ENCODE data around the gene TMEM19. TPM values are rescaled to one million over a fixed set of nuclear protein-coding genes. Genes with fewer than 3 reads are reported as not detected.
A peak's percentile ranks its signal among the peaks of the same experiment; 100 is the strongest.

TMEM19 gene
- 45.1 and 46.9 TPM in 2 replicates for total RNA-seq (2014; rRNA removed; shearing (Covaris generic))
- 21.3 and 52.0 TPM in 2 replicates for polyA plus RNA-seq (2014; cell fraction: nucleus; rRNA removed)

GRCh38 chr12:71685914-71686657, at the start of gene TMEM19:
Gene TMEM19, plus strand, starts transcription at chr12:71686082. Its CDS starts 599 bp downstream, at chr12:71686681.
- DNase-seq (ENCODE audit: extremely low read depth, low read depth) = peak; percentile 90

DNA sequence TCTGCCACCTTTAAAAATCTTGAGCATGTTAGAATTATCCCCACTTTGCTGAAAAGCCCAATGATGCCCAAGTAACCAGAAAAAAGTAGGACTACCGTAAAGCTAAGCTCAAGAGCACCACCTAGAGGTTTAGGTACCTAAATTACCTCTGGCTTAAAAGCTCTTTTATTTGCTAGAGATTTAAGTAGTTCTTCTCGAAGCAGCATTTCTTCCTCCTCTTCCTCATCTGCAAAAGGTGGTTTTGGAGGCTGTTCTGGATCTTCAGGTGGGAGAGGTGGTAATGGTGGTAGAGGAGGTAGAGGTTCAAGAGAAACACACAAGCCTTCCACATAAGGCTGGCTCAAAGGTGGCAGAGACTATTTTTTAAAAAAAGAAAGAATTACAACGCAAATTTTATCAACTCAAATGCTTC, 49.2 kb upstream of the TMEM19 start:
- peak; percentile 60 for DNase-seq (ENCODE audit: extremely low read depth, low read depth)

DNA sequence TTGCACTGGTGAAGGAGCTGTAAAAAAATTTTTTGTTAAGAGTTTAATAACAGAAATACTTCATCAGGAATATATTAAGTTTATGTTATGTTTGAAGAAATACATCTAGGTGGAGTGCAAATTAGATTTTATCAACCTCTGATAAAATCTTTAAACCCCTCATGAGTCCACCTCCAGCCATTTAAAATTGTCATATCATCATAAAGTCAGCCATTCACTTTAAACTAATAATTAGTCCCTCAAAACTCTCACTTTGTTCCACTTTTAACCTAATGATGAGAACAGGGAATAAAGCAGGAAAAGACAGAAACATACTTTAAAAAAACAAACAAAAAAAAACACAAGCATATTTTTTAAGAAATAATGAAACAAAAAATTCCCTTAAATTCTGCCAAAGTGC, 47.4 kb upstream of the TMEM19 start:
- no peak for DNase-seq (ENCODE audit: extremely low read depth, low read depth)

DNA sequence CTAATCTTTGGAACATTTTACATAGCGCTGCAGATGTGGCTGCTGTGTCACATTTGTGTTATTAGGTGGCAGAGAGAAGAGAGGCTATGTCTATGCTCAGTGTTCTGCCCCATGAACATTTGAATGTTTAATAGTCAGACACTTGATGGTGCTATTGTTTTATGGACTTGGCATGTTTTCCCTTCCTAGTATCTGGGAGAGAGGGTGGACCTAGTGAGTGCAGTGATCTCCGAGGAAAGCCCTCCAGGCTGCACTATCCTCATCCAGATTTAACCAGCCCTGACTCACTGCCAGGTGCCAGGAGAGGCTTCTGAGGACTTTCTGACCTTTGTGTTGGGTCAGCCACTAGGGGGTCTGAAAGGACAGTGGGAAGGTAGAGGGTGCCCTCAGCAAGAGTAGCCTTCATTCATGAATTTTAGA, 46.5 kb upstream of the TMEM19 start:
- no peak for DNase-seq (ENCODE audit: extremely low read depth, low read depth)

GRCh38 chr12:71640316-71640715, 45.6 kb upstream of the TMEM19 start:
- no peak for DNase-seq (ENCODE audit: extremely low read depth, low read depth)

GRCh38 chr12:71641390-71641789, 44.5 kb upstream of the TMEM19 start:
- DNase-seq (ENCODE audit: extremely low read depth, low read depth) = no peak

- no peak for DNase-seq (ENCODE audit: extremely low read depth, low read depth)
Observed at GRCh38 chr12:71642264-71642663, 43.6 kb upstream of the TMEM19 start.

- no peak for DNase-seq (ENCODE audit: extremely low read depth, low read depth)
Observed at GRCh38 chr12:71645268-71645667, 40.6 kb upstream of the TMEM19 start.

GRCh38 chr12:71646512-71646911, 39.4 kb upstream of the TMEM19 start:
- DNase-seq (ENCODE audit: extremely low read depth, low read depth) = no peak

- DNase-seq (ENCODE audit: extremely low read depth, low read depth) = no peak
Observed at GRCh38 chr12:71648537-71648936, 37.3 kb upstream of the TMEM19 start.

- no peak for DNase-seq (ENCODE audit: extremely low read depth, low read depth)
Observed at GRCh38 chr12:71649401-71649800, 36.5 kb upstream of the TMEM19 start.

DNA sequence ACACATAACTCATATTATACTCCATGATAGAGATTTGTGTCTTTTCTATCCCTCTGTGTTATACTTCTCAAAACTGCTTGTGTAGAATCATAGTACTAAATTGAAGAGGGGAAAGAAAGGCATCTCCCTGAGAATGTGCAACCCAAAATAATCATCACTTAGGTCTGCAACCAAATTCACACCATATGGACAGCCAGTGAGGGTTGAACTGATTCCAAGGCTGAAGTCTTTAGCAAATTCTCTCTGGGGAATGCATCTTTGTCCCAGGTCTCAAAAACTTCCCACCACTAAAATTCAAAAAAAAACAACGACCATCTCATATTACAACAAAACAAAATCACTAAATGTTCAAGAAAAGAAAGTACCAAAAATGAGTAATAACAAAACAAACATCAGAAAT, 33.2 kb upstream of the TMEM19 start:
- DNase-seq (ENCODE audit: extremely low read depth, low read depth) = no peak

GRCh38 chr12:71653137-71653536, 32.7 kb upstream of the TMEM19 start:
- no peak for DNase-seq (ENCODE audit: extremely low read depth, low read depth)

DNA sequence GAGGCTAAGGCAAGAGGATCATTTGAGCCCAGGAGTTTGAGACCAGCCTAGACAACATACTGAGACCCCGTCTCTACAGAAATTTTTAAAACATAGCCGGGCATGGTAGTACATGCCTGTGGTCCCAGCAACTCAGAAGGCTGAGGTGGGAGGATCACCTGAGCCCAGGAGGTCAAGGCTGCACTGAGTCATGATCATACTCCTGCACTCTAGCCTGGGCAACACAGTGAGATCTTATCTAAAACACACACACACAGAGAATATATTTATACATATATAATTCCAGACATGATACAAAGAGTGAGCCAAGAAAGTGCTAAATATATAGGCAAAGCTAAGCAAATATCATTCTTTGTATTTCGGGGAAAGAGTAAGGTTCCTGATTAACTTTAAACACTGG, 31.7 kb upstream of the TMEM19 start:
- no peak for DNase-seq (ENCODE audit: extremely low read depth, low read depth)

DNA sequence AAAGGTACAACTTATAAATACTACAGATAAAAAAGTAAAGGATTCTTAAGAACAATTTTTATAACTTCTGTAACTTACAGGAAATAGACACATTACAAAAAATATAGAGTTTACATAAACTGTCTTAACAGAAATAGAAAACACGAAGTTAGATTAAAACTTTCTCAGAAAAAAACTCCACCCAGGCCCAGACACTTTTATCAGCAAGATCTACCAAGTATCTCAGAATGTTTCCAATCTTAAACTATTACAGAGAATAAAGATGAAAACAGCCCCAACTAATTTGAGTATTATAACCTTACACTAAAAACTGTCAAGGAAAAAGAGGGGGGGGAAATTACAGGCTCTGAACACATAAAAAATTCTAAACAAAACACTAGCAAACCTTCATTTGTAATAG, 30.4 kb upstream of the TMEM19 start:
- DNase-seq (ENCODE audit: extremely low read depth, low read depth) = no peak

DNA sequence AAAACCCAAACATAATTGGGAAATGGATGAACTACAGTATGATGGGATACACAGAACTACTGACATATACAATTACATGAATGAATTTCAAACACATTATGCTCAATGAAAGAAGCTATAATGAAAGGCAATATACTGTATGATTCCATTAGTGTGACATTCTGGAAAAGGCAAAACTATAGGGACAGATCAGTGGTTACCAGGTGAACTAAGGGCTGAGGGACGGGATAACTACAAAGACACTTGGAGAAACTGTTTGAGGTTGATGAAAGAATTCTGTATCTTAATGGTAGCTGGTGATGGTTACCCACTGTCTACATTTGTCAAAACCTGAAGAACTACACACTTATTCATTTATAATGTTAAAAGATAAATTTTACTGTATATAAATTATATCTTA, 30.0 kb upstream of the TMEM19 start:
- DNase-seq (ENCODE audit: extremely low read depth, low read depth) = no peak

DNA sequence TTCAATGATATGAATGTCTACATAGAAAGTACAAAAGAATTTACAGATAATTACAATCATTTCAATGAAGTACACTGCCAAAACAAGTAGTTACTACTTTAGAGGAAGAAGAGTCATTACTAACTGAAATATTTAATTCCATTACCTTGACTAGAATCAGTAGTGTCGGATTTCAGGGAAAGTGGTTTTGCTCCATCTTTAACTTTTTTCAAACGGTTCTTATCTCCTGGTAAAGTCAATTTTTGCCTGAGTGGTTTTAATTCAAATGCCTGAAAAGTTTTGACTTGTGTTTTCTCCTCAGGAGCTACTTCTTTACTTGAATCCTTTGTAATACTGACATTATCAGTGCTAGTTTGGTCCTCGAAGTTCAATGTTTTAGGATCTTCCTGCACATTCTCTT, 29.1 kb upstream of the TMEM19 start:
- no peak for DNase-seq (ENCODE audit: extremely low read depth, low read depth)

GRCh38 chr12:71661977-71662530, 23.8 kb upstream of the TMEM19 start:
- DNase-seq (ENCODE audit: extremely low read depth, low read depth) = no peak

DNA sequence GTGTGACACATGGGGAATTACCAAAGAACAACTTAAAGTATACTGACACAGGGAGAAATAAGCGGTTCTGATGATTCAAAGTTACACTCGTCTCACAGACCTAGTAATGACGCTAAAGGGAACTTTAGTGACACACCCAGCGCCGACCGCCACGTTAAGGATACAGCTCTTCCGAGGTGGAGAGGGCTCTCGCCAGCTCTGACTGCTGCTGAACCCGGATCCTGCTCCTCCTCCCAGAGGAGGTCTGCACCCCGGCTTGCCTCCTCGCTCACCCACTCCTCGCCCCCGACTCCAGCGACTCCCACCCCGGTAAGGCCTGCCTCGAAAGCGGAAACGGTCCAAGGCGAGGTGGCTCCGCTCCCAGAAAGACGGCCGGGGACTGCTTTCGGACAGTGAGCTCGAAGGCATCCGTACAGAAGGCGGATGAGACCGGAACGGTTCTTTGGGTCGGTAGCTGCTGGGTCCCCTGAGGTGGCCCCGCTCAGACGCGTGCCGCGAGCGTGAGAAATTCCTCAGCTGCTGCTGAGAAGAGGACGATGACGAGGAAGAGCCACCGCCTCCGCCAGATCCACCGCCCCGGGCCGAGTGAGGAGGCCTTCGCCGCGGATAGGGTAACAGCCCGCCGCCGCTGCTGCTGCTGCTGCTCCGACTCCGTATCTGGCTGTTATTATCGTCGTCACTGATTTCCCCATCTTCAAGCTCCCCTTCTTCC, 22.9 kb upstream of the TMEM19 start:
- DNase-seq (ENCODE audit: extremely low read depth, low read depth) = peak; percentile 84

DNA sequence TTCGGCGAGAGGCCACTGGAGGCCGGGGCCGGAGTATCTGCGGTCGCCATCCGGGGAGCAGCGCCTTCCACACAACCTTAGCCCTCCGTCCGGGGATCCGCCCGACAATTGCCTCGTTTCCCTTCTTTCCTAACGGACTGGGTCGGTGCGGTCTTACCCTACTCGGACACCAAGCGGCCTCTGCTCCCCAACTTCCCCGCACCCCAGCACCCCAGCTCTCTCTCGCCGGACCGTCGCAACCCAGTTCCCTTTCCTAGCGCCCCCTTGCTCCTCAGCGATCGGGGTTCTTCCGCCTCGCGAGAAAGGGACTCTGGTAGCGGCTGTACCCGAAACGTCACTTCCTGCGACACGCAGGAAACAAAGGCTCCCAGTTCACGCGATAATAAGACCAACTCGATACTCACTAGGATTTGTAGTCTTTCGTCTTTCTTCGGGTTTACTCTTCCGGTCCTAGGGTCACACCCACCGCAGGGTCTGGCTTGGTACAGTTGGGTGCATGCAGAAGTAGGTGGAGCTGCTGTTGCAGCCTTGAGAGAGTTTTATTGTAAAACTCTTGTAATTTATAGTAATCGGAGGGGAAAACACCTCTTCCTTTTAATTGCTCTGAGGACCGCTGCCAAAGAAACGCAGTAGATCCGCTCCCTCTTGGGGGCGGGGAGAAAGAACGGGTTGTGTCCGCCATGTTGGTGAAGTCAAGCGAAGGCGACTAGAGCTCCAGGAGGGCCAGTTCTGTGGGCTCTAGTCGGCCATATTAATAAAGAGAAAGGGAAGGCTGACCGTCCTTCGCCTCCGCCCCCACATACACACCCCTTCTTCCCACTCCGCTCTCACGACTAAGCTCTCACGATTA, 22.1 kb upstream of the TMEM19 start, which contains the start of the genes THAP2 and ZFC3H1:
TSS of gene THAP2 (plus strand) at position 741 of the 850 bp plus-strand sequence. CDS start 209 bp downstream, outside the sequence.
TSS of gene ZFC3H1 (minus strand) at position 288 of the 850 bp plus-strand sequence. CDS start at position 50, 238 bp downstream.
- DNase-seq (ENCODE audit: extremely low read depth, low read depth) = peak; percentile 99
